ENCODE measurements around the gene IL1B. TPM values are rescaled to one million over a fixed set of nuclear protein-coding genes. Genes with fewer than 3 reads are reported as not detected.
A peak's percentile ranks its signal among the peaks of the same experiment; 100 is the strongest.

The IL1B gene
- total and polyA plus RNA-seq, 12 donors = 0.14 to 10.3 (median 0.64) TPM; not detected in 1

DNA sequence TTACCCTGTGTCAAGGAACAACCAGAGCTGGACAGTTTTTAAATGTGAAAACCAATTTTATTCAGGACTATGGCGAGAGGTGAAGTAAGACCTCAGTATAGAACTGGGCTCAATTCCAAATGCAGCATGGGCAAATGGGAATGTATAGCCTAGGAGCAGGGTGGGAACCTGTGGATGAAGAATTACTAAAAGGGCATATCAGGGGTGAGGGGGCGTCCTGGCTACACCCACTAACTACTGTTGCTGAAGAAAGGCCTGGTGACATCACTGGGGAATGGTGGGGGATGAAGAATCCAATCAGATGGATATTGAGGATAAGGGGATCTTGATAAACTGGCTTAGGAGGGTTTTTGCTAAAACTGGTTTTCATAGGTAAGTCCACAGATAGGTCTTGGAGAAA lies 47.1 kb upstream of the IL1B start:
- H3K4me3 ChIP-seq = no peak overlapping the region
- intact Hi-C loops (cut with DNase I) = loop anchor here in 5 of 10 donors (2.0 to 5.0 kb wide), 3 partner anchors 131 to 136 kb away; no protein-coding TSS in a partner anchor
- H3K27me3 ChIP-seq = peaks cover 0 to 6% (median 2%) of the 10 kb centered on the region in 7 donors
- ATAC-seq (no peak), DNase-seq (no peak)
- H3K36me3 ChIP-seq = no peaks in the 10 kb centered on the region
- H3K27ac ChIP-seq = no peak overlapping the region
- H3K4me1 ChIP-seq = peaks cover 0 to 24% (median 0%) of the 10 kb centered on the region in 9 donors
- TF ChIP-seq, protein P1, sequence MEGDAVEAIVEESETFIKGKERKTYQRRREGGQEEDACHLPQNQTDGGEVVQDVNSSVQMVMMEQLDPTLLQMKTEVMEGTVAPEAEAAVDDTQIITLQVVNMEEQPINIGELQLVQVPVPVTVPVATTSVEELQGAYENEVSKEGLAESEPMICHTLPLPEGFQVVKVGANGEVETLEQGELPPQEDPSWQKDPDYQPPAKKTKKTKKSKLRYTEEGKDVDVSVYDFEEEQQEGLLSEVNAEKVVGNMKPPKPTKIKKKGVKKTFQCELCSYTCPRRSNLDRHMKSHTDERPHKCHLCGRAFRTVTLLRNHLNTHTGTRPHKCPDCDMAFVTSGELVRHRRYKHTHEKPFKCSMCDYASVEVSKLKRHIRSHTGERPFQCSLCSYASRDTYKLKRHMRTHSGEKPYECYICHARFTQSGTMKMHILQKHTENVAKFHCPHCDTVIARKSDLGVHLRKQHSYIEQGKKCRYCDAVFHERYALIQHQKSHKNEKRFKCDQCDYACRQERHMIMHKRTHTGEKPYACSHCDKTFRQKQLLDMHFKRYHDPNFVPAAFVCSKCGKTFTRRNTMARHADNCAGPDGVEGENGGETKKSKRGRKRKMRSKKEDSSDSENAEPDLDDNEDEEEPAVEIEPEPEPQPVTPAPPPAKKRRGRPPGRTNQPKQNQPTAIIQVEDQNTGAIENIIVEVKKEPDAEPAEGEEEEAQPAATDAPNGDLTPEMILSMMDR (IDR thresholded peaks at IDR 0.05) = no peak
- WGBS, 2 donors = 85 to 93% methylated on average over 2 of the region's 2 CpGs
- H3K9me3 ChIP-seq = no peaks in the 10 kb centered on the region

DNA sequence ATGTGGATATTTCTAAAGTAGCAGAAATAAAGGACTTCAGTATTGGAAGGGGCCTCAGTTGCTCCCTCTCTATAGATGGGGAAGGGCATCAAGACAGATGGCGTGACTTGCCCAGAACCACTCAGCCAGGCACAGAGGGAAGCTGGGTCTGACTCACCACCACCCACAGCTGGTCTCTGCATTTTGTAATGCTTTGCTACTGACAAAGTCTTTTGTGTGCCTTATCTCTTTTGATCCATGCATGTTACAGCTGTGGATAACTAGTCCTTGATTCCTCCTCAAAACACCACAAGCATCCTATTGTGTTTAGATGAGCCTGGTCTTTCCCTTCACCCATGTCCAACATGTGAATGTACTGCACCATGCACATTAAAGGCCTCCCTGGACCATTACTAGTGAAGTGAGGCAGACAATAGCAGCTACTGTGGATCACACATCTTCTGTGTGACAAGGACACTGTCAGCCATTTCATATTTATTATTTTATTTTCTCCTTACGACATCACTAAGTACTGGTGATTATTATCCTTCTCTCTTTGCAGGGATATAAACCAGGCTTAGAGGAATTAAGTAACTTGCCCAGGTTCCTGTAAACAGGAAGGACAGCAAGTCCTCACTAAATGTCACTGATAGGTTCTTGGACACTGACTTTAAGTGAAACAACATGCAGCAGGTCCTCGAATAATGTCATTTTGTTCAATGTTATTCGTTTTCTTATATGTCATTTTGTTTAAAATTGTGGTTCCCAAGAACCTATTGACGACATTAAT lies 44.8 kb upstream of the IL1B start:
- TF ChIP-seq, protein P1 (IDR thresholded peaks at IDR 0.05) = no peak
- Histone ChIP-seq H3K9me3 (no peaks in the 10 kb centered on the region), H3K27me3 (peaks cover 0 to 14% (median 4%) of the 10 kb centered on the region in 7 donors), H3K36me3 (no peaks in the 10 kb centered on the region), H3K4me1 (peaks cover 0 to 21% (median 0%) of the 10 kb centered on the region in 9 donors), H3K4me3 (no peak overlapping the region), H3K27ac (peak overlapping the region in 1 of 10 donors; percentile 52)
- no peak for DNase-seq
- intact Hi-C loops (cut with DNase I) = loop anchor here in 4 of 10 donors (5.0 kb wide), 2 partner anchors 129 to 134 kb away; no protein-coding TSS in a partner anchor
- ATAC-seq = no peak
- 81 to 89% methylated on average over 5 of the region's 5 CpGs for WGBS, 2 donors

DNA sequence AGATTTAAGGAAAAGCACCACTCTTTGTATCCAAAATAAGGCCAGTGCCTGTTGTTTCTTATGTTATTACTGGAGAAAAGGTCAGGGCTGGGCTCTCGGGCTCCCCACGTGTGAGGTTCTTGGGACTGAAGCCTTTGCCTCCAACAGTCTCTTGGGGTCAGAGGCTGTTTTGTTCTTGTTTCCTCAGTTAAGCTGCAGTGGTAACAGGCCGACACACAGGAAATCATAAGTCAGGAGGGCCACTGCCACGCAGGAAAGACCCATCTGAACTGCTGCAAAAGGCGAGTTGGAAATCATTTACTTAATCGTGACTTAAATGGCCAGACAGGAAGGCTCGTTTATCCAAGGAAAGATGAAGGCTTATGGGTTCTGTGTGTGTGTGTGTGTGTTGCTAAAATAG lies 44.1 kb upstream of the IL1B start:
- 61 to 66% methylated on average over 7 of the region's 7 CpGs for whole genome bisulfite sequencing, 2 donors
- Histone ChIP-seq H3K4me1 (peaks cover 0 to 21% (median 0%) of the 10 kb centered on the region in 9 donors), H3K4me3 (no peak overlapping the region), H3K9me3 (no peaks in the 10 kb centered on the region), H3K27ac (peak overlapping the region in 1 of 10 donors; percentile 56), H3K36me3 (no peaks in the 10 kb centered on the region), H3K27me3 (peaks cover 0 to 17% (median 4%) of the 10 kb centered on the region in 7 donors)
- DNase-seq = no peak
- no peak for ATAC-seq
- intact Hi-C loops (cut with DNase I) = loop anchor here in 4 of 10 donors (5.0 kb wide), 2 partner anchors 128 to 133 kb away; no protein-coding TSS in a partner anchor
- TF ChIP-seq, protein P1 (IDR thresholded peaks at IDR 0.05) = no peak

DNA sequence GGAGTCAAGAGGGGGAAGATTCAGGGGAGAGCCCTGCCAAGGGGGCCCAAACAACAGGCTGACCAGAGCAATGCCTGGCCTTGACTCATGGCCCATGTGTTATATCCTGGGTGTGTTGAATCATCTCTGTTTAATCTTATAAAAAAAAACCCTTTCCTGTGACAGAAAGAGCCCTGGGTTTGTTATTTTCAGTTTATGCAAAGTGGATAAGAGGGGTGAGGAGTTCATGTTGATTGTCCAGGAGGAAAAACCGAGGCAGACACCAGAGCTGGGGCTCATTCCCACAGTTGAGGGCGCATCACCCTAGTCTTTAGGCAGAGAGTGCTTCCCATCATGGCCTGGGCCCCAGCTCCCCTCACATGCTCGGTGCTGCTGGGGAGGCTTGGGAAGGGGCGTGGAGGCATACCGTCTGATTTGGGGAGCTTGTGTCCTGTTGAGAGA lies 43.5 kb upstream of the IL1B start:
- Histone ChIP-seq H3K27ac (peak overlapping the region in 1 of 10 donors; percentile 56), H3K4me1 (peaks cover 0 to 21% (median 0%) of the 10 kb centered on the region in 9 donors), H3K9me3 (no peaks in the 10 kb centered on the region), H3K36me3 (no peaks in the 10 kb centered on the region), H3K27me3 (peaks cover 0 to 19% (median 4%) of the 10 kb centered on the region in 7 donors), H3K4me3 (no peak overlapping the region)
- 92 to 98% methylated on average over 5 of the region's 5 CpGs for WGBS, 2 donors
- intact Hi-C loops (cut with DNase I) = loop anchor here in 4 of 10 donors (5.0 kb wide), 2 partner anchors 128 to 133 kb away; no protein-coding TSS in a partner anchor
- no peak for DNase-seq
- TF ChIP-seq, protein P1 (IDR thresholded peaks at IDR 0.05) = no peak
- ATAC-seq = no peak
